ENCODE measurements around the gene OR52E4.

DNA sequence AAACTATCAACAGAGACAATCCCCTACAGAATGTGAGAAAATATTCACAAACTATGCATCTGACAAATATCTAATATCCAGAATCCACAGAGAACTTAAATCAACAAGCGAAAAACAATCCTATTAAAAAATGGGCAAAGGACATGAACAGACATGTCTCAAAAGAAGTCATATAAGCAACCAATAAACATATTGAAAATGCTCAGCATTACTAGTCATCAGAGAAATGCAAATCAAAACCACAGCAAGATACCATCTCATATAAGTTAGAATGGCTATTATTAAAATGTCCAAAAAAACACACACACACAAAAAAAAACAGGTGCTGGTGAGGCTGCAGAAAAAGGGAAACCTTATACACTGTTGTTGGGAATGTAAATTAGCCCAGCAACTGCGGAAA lies 14.6 kb upstream of the OR52E4 start:
- TF ChIP-seq ZBTB8A (tag by site-specific recombination; IDR thresholded peaks at IDR 0.05) = no peak
- no peak for TF ChIP-seq ZEB2 (tag by site-specific recombination; IDR thresholded peaks at IDR 0.05)
- TF ChIP-seq, protein P1, sequence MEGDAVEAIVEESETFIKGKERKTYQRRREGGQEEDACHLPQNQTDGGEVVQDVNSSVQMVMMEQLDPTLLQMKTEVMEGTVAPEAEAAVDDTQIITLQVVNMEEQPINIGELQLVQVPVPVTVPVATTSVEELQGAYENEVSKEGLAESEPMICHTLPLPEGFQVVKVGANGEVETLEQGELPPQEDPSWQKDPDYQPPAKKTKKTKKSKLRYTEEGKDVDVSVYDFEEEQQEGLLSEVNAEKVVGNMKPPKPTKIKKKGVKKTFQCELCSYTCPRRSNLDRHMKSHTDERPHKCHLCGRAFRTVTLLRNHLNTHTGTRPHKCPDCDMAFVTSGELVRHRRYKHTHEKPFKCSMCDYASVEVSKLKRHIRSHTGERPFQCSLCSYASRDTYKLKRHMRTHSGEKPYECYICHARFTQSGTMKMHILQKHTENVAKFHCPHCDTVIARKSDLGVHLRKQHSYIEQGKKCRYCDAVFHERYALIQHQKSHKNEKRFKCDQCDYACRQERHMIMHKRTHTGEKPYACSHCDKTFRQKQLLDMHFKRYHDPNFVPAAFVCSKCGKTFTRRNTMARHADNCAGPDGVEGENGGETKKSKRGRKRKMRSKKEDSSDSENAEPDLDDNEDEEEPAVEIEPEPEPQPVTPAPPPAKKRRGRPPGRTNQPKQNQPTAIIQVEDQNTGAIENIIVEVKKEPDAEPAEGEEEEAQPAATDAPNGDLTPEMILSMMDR (tag by site-specific recombination; IDR thresholded peaks at IDR 0.05) = no peak
- TF ChIP-seq ZXDB (tag by site-specific recombination; IDR thresholded peaks at IDR 0.05) = no peak
- no peak for TF ChIP-seq ZBTB21 (tag by site-specific recombination; IDR thresholded peaks at IDR 0.05)

All from HEK293 (cell line).